Measurements from ENCODE around the gene IQCK.

GRCh38 chr16:19898924-19899604 lies 181.0 kb downstream of the IQCK start:
- TF ChIP-seq SP2 (tag by site-specific recombination; IDR thresholded peaks at IDR 0.05) = no peak
- no peak for TF ChIP-seq ZNF501 (tag by site-specific recombination; IDR thresholded peaks at IDR 0.05)
- TF ChIP-seq ZNF830 (tag by site-specific recombination; IDR thresholded peaks at IDR 0.05; ENCODE audit: low read depth) = no peak
- TF ChIP-seq, protein P1, sequence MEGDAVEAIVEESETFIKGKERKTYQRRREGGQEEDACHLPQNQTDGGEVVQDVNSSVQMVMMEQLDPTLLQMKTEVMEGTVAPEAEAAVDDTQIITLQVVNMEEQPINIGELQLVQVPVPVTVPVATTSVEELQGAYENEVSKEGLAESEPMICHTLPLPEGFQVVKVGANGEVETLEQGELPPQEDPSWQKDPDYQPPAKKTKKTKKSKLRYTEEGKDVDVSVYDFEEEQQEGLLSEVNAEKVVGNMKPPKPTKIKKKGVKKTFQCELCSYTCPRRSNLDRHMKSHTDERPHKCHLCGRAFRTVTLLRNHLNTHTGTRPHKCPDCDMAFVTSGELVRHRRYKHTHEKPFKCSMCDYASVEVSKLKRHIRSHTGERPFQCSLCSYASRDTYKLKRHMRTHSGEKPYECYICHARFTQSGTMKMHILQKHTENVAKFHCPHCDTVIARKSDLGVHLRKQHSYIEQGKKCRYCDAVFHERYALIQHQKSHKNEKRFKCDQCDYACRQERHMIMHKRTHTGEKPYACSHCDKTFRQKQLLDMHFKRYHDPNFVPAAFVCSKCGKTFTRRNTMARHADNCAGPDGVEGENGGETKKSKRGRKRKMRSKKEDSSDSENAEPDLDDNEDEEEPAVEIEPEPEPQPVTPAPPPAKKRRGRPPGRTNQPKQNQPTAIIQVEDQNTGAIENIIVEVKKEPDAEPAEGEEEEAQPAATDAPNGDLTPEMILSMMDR (tag by site-specific recombination; IDR thresholded peaks at IDR 0.05) = peak; percentile 34
- TF ChIP-seq KLF9 (tag by site-specific recombination; IDR thresholded peaks at IDR 0.05; ENCODE audit: low read depth) = no peak

Data from HEK293 (cell line).